OCI-LY1 (cell line): ENCODE measurements around the gene PXYLP1.

Experiments used
- H2AFZ ChIP-seq: fragments of 200-600 bp; sonication (generic), shearing (Covaris generic); 2 replicates; pipeline ENCODE4 v1.6.0; 2014; ENCODE audit warnings: antibody characterized with exemption, mild to moderate bottlenecking, low read length
- H3F3A ChIP-seq: fragments of 200-600 bp; sonication (generic), shearing (Covaris generic); 2 replicates; pipeline ENCODE4 v1.6.0; 2014; ENCODE audit warnings: mild to moderate bottlenecking, antibody characterized with exemption, low read length, moderate library complexity; ENCODE audit not compliant: insufficient read depth
- H3K27ac ChIP-seq: fragments of 200-600 bp; sonication (generic); 2 replicates; pipeline ENCODE4 v1.5.1; 2014; ENCODE audit warnings: low read length, mixed run types, mild to moderate bottlenecking, low read depth; ENCODE audit not compliant: poor library complexity, severe bottlenecking
- H3K27me3 ChIP-seq: fragments of 200-600 bp; sonication (generic); 2 replicates; pipeline ENCODE4 v1.6.0; 2014; ENCODE audit warnings: antibody characterized with exemption, mild to moderate bottlenecking, low read length, moderate library complexity; ENCODE audit not compliant: insufficient read depth
- H3K36me3 ChIP-seq: fragments of 200-600 bp; sonication (generic); 2 replicates; pipeline ENCODE4 v1.6.1; 2014; ENCODE audit warnings: mild to moderate bottlenecking, antibody characterized with exemption, low read length, moderate library complexity, mixed read lengths; ENCODE audit not compliant: insufficient read depth
- H3K4me1 ChIP-seq: fragments of 200-600 bp; sonication (generic); 2 replicates; pipeline ENCODE4 v1.5.1; 2014; ENCODE audit warnings: mild to moderate bottlenecking, low read length, moderate library complexity; ENCODE audit not compliant: insufficient read depth, severe bottlenecking
- H3K4me2 ChIP-seq: fragments of 200-600 bp; sonication (generic), shearing (Covaris generic); 2 replicates; pipeline ENCODE4 v1.6.1; 2014; ENCODE audit warnings: low read length
- H3K4me3 ChIP-seq: fragments of 200-600 bp; sonication (generic); 2 replicates; pipeline ENCODE4 v1.5.1; 2014; ENCODE audit warnings: low read length, low read depth, mild to moderate bottlenecking, mixed read lengths; ENCODE audit not compliant: poor library complexity, severe bottlenecking
- H3K79me2 ChIP-seq: fragments of 200-600 bp; shearing (Covaris generic); 2 replicates; pipeline ENCODE4 v1.6.1; 2016; ENCODE audit warnings: mixed run types, low read length, mixed read lengths; ENCODE audit not compliant: insufficient read depth
- H3K9ac ChIP-seq: fragments of 200-600 bp; sonication (generic), shearing (Covaris generic); 2 replicates; pipeline ENCODE4 v1.6.1; 2014; ENCODE audit warnings: mild to moderate bottlenecking, low read length, mixed read lengths
- H3K9me2 ChIP-seq: fragments of 200-600 bp; sonication (generic), shearing (Covaris generic); 2 replicates; pipeline ENCODE4 v1.6.1; 2014; ENCODE audit warnings: low read depth, mild to moderate bottlenecking, low read length, mixed read lengths
- H3K9me3 ChIP-seq: fragments of 200-600 bp; shearing (Covaris generic); 2 replicates; pipeline ENCODE4 v1.6.1; 2014; ENCODE audit warnings: low read length, mixed read lengths
- H4K20me1 ChIP-seq: fragments of 200-600 bp; sonication (generic), shearing (Covaris generic); 2 replicates; pipeline ENCODE4 v1.6.0; 2016; ENCODE audit warnings: mild to moderate bottlenecking, low read length; ENCODE audit not compliant: insufficient read depth
- CTCF ChIP-seq: fragments of 200-600 bp; sonication (generic), shearing (Covaris generic); IDR thresholded peaks from 2 replicates; pipeline ENCODE4 v1.5.1; 2017; ENCODE audit warnings: mild to moderate bottlenecking, antibody characterized with exemption, low read length, moderate library complexity, mixed read lengths
- EZH2 ChIP-seq: fragments of 200-600 bp; sonication (generic), shearing (Covaris generic); IDR thresholded peaks from 2 replicates; pipeline ENCODE4 v1.8.0; 2017; ENCODE audit warnings: borderline replicate concordance, mixed run types, mild to moderate bottlenecking, antibody characterized with exemption, low read length, moderate library complexity, mixed read lengths

Gene PXYLP1

GRCh38 chr3:141256820-141257219, 25.2 kb downstream of the PXYLP1 start:
- Histone ChIP-seq H3K9me2 (no peaks in the 10 kb centered on the region), H3F3A (no peaks in the 10 kb centered on the region), H3K27ac (no peak overlapping the region), H2AFZ (no peak overlapping the region), H3K4me1 (no peaks in the 10 kb centered on the region), H4K20me1 (no peaks in the 10 kb centered on the region), H3K79me2 (no peaks in the 10 kb centered on the region), H3K36me3 (no peaks in the 10 kb centered on the region), H3K27me3 (peaks cover 6% of the 10 kb centered on the region; the same call in 1 of the 2 replicates), H3K9me3 (no peaks in the 10 kb centered on the region), H3K4me3 (no peak overlapping the region), H3K9ac (no peak overlapping the region), H3K4me2 (no peak overlapping the region)
- no peak for TF ChIP-seq EZH2
- no peak for TF ChIP-seq CTCF

GRCh38 chr3:141257961-141258360, 26.3 kb downstream of the PXYLP1 start:
- Histone ChIP-seq H3K9ac (no peak overlapping the region), H3K27me3 (peaks cover 7% of the 10 kb centered on the region; the same call in 1 of the 2 replicates), H3K9me2 (no peaks in the 10 kb centered on the region), H3K4me2 (no peak overlapping the region), H2AFZ (no peak overlapping the region), H3F3A (no peaks in the 10 kb centered on the region), H3K79me2 (no peaks in the 10 kb centered on the region), H3K27ac (no peak overlapping the region), H3K36me3 (no peaks in the 10 kb centered on the region), H3K9me3 (no peaks in the 10 kb centered on the region), H3K4me1 (no peaks in the 10 kb centered on the region), H3K4me3 (no peak overlapping the region), H4K20me1 (no peaks in the 10 kb centered on the region)
- no peak for TF ChIP-seq CTCF
- TF ChIP-seq EZH2 = no peak

DNA sequence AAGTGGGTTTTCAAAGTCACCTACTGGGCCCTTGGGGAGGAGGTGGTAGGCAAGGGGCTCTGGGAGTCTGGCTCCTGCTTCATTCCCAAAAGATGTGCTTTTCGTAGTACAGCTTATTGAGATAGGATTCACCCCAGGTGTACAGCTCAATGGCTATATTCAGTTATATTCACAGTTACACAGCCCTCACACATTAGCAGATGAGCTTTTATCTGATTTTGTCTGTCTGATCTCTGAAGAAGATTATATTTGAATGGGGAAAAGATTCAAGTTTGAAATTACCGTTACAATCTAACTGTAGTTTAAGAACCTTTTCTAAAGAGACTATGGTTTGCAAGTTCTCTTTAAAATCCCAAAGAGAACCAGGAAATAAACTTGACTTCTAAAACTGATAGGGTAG, 27.3 kb downstream of the PXYLP1 start:
- Histone ChIP-seq H3K4me3 (no peak overlapping the region), H3K27me3 (0 out of 2 replicates have a peak, but pooled peaks cover 9% of the 10 kb centered on the region), H4K20me1 (no peaks in the 10 kb centered on the region), H3K9ac (no peak overlapping the region), H3K36me3 (no peaks in the 10 kb centered on the region), H3K9me3 (no peaks in the 10 kb centered on the region), H2AFZ (no peak overlapping the region), H3K79me2 (no peaks in the 10 kb centered on the region), H3K4me1 (no peaks in the 10 kb centered on the region), H3K27ac (no peak overlapping the region), H3F3A (no peaks in the 10 kb centered on the region), H3K9me2 (no peaks in the 10 kb centered on the region), H3K4me2 (no peak overlapping the region)
- TF ChIP-seq EZH2 (no peak), CTCF (no peak)
